Kidney epithelial cell (primary cell): ENCODE data around the gene COPZ2. TPM values are rescaled to one million over a fixed set of nuclear protein-coding genes. Genes with fewer than 3 reads are reported as not detected.
A peak's percentile ranks its signal among the peaks of the same experiment; 100 is the strongest.

Source experiments
- DNase-seq: peaks from one replicate; pipeline ENCODE4 v3.0.0-alpha.2; 2010; ENCODE audit warnings: low read depth
- H3K27me3 ChIP-seq: 2 replicates; pipeline ENCODE4 v1.6.0; 2011; ENCODE audit warnings: low read length; ENCODE audit not compliant: control insufficient read depth, insufficient read depth
- H3K36me3 ChIP-seq: 2 replicates; pipeline ENCODE4 v1.5.1; 2011; ENCODE audit warnings: low read length; ENCODE audit not compliant: control insufficient read depth, insufficient read depth
- H3K4me3 ChIP-seq: 2 replicates; pipeline ENCODE4 v1.5.1; 2011; ENCODE audit warnings: low read depth, mild to moderate bottlenecking, control low read depth, low read length
- total RNA-seq: library from RNA; depleted of rRNA; stranded (reverse); fragments of >200 nt; gene quantifications from 2 replicates; pipeline ENCODE4 v1.2.3, GENCODE V29; 2015
- TF ChIP-seq, protein P1 (sequence below): IDR thresholded peaks from 2 replicates; pipeline ENCODE4 v1.5.1; 2011; ENCODE audit warnings: mild to moderate bottlenecking, moderate library complexity, low read length, control low read depth, inconsistent platforms; ENCODE audit not compliant: insufficient read depth, poor library complexity, severe bottlenecking

COPZ2 gene
- total RNA-seq, 1 donor from 2014 or later, result 3.7 TPM

DNA sequence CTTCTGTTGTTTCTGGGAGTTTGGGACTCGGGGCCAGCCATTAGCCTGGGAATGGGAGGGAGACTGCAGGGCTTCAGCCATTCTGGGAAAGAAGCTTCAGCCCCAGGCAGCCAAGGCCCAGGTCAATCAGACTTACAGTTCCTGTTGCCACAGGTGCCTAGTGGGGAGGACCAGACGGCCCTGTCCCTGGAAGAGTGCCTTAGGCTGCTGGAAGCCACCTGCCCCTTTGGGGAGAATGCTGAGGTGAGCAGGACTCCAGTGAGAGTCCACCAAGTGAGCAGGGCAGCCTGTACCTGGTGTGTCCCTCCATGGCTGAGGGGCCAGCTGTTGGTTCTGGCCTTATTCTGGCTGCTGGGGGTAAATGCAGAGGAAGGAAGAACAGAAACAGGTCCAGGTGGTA is 19.3 kb upstream of the COPZ2 start:
- peaks cover 7% of the 10 kb centered on the region for H3K36me3 ChIP-seq
- no peak for DNase-seq
- TF ChIP-seq, protein P1, sequence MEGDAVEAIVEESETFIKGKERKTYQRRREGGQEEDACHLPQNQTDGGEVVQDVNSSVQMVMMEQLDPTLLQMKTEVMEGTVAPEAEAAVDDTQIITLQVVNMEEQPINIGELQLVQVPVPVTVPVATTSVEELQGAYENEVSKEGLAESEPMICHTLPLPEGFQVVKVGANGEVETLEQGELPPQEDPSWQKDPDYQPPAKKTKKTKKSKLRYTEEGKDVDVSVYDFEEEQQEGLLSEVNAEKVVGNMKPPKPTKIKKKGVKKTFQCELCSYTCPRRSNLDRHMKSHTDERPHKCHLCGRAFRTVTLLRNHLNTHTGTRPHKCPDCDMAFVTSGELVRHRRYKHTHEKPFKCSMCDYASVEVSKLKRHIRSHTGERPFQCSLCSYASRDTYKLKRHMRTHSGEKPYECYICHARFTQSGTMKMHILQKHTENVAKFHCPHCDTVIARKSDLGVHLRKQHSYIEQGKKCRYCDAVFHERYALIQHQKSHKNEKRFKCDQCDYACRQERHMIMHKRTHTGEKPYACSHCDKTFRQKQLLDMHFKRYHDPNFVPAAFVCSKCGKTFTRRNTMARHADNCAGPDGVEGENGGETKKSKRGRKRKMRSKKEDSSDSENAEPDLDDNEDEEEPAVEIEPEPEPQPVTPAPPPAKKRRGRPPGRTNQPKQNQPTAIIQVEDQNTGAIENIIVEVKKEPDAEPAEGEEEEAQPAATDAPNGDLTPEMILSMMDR, result no peak

GRCh38 chr17:48056246-48056745 is 18.7 kb upstream of the COPZ2 start:
- Histone ChIP-seq H3K4me3 (no peak overlapping the region), H3K36me3 (peaks cover 7% of the 10 kb centered on the region), H3K27me3 (no peaks in the 10 kb centered on the region)
- DNase-seq, result no peak
- TF ChIP-seq, protein P1, result no peak

More for the DNA sequence above, 19.3 kb upstream of the COPZ2 start:
- no peak overlapping the region for H3K4me3 ChIP-seq
- no peaks in the 10 kb centered on the region for H3K27me3 ChIP-seq

- Histone ChIP-seq H3K4me3 (no peak overlapping the region), H3K36me3 (peaks cover 7% of the 10 kb centered on the region), H3K27me3 (no peaks in the 10 kb centered on the region)
- TF ChIP-seq, protein P1, result no peak
- DNase-seq, result peak; percentile 55
These were observed 18.1 kb upstream of the COPZ2 start for GRCh38 chr17:48055531-48056245.

- TF ChIP-seq, protein P1, result no peak
- Histone ChIP-seq H3K27me3 (no peaks in the 10 kb centered on the region), H3K4me3 (peak overlapping the region; percentile 31), H3K36me3 (peaks cover 6% of the 10 kb centered on the region)
- DNase-seq, result peak; percentile 75
These were observed 16.9 kb upstream of the COPZ2 start for GRCh38 chr17:48054238-48055185.

- H3K27me3 ChIP-seq, result no peaks in the 10 kb centered on the region
- H3K4me3 ChIP-seq, result no peak overlapping the region
- DNase-seq, result no peak
- TF ChIP-seq, protein P1, result no peak
- peaks cover 6% of the 10 kb centered on the region for H3K36me3 ChIP-seq
These were observed 16.2 kb upstream of the COPZ2 start for GRCh38 chr17:48053758-48054237.
